ENCODE results near the gene ACP7. TPM values are rescaled to one million over a fixed set of nuclear protein-coding genes. Genes with fewer than 3 reads are reported as not detected.

Gene ACP7
- total and polyA plus RNA-seq, 10 of the 15 experiments (the other 5 are each of a cell fraction or from before 2014, with no cell fraction given): not detected

DNA sequence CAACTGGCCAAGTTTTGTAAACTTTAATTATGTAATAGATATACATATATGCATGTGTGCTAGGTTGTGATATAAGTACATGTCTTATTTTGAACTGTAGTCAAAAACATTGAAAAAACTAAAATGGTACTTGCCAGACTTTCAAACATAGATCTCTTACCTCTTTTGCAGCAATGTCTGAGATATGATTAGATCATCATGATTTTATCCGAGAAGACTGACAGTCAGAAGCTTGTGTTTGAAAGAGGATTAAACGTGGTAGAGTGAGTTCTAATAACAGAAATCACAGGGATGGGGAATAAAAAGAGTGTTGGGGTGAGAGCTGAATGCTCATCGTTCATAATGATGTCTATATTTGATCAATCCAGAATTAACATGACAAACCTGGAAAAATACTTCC is 18.2 kb upstream of the ACP7 start:
- Histone ChIP-seq H3K9ac (ENCODE audit: control insufficient read depth, insufficient read depth, low read length) (no peak overlapping the region), H3K27ac (ENCODE audit: control insufficient read depth, insufficient read depth) (no peak overlapping the region), H3K4me1 (ENCODE audit: control insufficient read depth, insufficient read depth, low read length) (no peaks in the 10 kb centered on the region), H2AFZ (ENCODE audit: control insufficient read depth, low read depth, low read length) (no peak overlapping the region), H3K36me3 (ENCODE audit: control insufficient read depth in 2 of 2, insufficient read depth in 2 of 2, low read length in 1 of 2) (no peaks in the 10 kb centered on the region), H3K79me2 (ENCODE audit: control insufficient read depth, insufficient read depth, low read length) (no peaks in the 10 kb centered on the region), H4K20me1 (ENCODE audit: control insufficient read depth, insufficient read depth) (no peaks in the 10 kb centered on the region), H3K27me3 (replicated peaks in 1 of 2; ENCODE audit: control insufficient read depth in 2 of 2, insufficient read depth in 2 of 2, low read length in 1 of 2) (no peaks in the 10 kb centered on the region), H3K4me3 (no peak overlapping the region), H3K4me2 (ENCODE audit: control insufficient read depth, insufficient read depth) (no peak overlapping the region), H3K9me3 (replicated peaks; ENCODE audit: control insufficient read depth, insufficient read depth, low read length) (no peaks in the 10 kb centered on the region)
- in situ Hi-C loops (cut with MboI): no loop called here
- DNase-seq (ENCODE audit: low read depth, low spot score): no peak
- BruUV-seq (replicated peaks): no TSS peak
- ChIA-PET POLR2A (no interaction called here), RAD21 (ENCODE audit: unreplicated experiment) (no interaction called here), SMC1A (ENCODE audit: uncharacterized antibody, unreplicated experiment) (no interaction called here), CTCF (no interaction called here)
- no peak for FAIRE-seq
- ATAC-seq: no peak
- intact Hi-C loops (cut with micrococcal nuclease; ENCODE audit: unreplicated experiment): no loop called here
- 22% methylated on average over 3 of the region's 3 CpGs for WGBS (ENCODE audit: insufficient coverage, insufficient replicate concordance, low lambda C conversion rate, missing lambda C conversion rate)
- TF ChIP-seq SPI1 (IDR thresholded peaks at IDR 0.05; ENCODE audit: borderline replicate concordance, insufficient read depth, low read depth, low read length) (no peak), MLLT1 (IDR thresholded peaks at IDR 0.05) (no peak), PAX8 (IDR thresholded peaks at IDR 0.05) (no peak), ZNF622 (IDR thresholded peaks at IDR 0.05) (no peak), CHD4 (IDR thresholded peaks at IDR 0.05) (no peak), CREM (IDR thresholded peaks at IDR 0.05; ENCODE audit: low read depth) (no peak), NFYA (IDR thresholded peaks at IDR 0.05; ENCODE audit: borderline replicate concordance, low read depth, low read length) (no peak), MTA3 (IDR thresholded peaks at IDR 0.05; ENCODE audit: borderline replicate concordance, low read length) (no peak), PML (IDR thresholded peaks at IDR 0.05; ENCODE audit: low read length) (no peak), CBX3 (IDR thresholded peaks at IDR 0.05; ENCODE audit: borderline replicate concordance, low read depth) (no peak), ZBED1 (IDR thresholded peaks at IDR 0.05; ENCODE audit: borderline replicate concordance) (no peak), RAD21 (IDR thresholded peaks at IDR 0.05; ENCODE audit: insufficient read depth, low read depth, low read length) (no peak), TCF12 (IDR thresholded peaks at IDR 0.05; ENCODE audit: low read depth, low read length) (no peak), IRF4 (IDR thresholded peaks at IDR 0.05; ENCODE audit: low read depth, low read length) (no peak), RUNX3 (IDR thresholded peaks at IDR 0.05; ENCODE audit: low read length) (no peak)
- TF ChIP-seq, protein P1, sequence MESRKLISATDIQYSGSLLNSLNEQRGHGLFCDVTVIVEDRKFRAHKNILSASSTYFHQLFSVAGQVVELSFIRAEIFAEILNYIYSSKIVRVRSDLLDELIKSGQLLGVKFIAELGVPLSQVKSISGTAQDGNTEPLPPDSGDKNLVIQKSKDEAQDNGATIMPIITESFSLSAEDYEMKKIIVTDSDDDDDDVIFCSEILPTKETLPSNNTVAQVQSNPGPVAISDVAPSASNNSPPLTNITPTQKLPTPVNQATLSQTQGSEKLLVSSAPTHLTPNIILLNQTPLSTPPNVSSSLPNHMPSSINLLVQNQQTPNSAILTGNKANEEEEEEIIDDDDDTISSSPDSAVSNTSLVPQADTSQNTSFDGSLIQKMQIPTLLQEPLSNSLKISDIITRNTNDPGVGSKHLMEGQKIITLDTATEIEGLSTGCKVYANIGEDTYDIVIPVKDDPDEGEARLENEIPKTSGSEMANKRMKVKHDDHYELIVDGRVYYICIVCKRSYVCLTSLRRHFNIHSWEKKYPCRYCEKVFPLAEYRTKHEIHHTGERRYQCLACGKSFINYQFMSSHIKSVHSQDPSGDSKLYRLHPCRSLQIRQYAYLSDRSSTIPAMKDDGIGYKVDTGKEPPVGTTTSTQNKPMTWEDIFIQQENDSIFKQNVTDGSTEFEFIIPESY (IDR thresholded peaks at IDR 0.05): no peak
- TF ChIP-seq, protein P2, sequence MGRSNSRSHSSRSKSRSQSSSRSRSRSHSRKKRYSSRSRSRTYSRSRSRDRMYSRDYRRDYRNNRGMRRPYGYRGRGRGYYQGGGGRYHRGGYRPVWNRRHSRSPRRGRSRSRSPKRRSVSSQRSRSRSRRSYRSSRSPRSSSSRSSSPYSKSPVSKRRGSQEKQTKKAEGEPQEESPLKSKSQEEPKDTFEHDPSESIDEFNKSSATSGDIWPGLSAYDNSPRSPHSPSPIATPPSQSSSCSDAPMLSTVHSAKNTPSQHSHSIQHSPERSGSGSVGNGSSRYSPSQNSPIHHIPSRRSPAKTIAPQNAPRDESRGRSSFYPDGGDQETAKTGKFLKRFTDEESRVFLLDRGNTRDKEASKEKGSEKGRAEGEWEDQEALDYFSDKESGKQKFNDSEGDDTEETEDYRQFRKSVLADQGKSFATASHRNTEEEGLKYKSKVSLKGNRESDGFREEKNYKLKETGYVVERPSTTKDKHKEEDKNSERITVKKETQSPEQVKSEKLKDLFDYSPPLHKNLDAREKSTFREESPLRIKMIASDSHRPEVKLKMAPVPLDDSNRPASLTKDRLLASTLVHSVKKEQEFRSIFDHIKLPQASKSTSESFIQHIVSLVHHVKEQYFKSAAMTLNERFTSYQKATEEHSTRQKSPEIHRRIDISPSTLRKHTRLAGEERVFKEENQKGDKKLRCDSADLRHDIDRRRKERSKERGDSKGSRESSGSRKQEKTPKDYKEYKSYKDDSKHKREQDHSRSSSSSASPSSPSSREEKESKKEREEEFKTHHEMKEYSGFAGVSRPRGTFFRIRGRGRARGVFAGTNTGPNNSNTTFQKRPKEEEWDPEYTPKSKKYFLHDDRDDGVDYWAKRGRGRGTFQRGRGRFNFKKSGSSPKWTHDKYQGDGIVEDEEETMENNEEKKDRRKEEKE (IDR thresholded peaks at IDR 0.05): no peak
- TF ChIP-seq, protein P3, sequence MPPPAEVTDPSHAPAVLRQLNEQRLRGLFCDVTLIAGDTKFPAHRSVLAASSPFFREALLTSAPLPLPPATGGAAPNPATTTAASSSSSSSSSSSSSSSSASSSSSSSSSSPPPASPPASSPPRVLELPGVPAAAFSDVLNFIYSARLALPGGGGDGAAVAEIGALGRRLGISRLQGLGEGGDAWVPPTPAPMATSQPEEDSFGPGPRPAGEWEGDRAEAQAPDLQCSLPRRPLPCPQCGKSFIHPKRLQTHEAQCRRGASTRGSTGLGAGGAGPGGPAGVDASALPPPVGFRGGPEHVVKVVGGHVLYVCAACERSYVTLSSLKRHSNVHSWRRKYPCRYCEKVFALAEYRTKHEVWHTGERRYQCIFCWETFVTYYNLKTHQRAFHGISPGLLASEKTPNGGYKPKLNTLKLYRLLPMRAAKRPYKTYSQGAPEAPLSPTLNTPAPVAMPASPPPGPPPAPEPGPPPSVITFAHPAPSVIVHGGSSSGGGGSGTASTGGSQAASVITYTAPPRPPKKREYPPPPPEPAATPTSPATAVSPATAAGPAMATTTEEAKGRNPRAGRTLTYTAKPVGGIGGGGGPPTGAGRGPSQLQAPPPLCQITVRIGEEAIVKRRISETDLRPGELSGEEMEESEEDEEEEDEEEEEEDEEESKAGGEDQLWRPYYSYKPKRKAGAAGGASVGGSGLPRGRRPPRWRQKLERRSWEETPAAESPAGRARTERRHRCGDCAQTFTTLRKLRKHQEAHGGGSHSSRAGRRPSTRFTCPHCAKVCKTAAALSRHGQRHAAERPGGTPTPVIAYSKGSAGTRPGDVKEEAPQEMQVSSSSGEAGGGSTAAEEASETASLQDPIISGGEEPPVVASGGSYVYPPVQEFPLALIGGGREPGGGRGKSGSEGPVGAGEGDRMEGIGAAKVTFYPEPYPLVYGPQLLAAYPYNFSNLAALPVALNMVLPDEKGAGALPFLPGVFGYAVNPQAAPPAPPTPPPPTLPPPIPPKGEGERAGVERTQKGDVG (CRISPR knock-in tag; IDR thresholded peaks at IDR 0.05): no peak
